CD4-positive, alpha-beta T cell treated with Interleukin-4 for 1 hour (primary cell): ENCODE data around the gene BATF3.
"Not testable (repeated sequence)": the region's sequence is repeated elsewhere in the genome, so short reads cannot be mapped to it uniquely, and the experiment has no call there.

Source experiments
- DNase-seq, 2 donors: peaks; one replicate each; pipeline ENCODE4 v3.0.0-alpha.2; 2020 to 2022

Gene BATF3

GRCh38 chr1:212655668-212656440 lies 43.8 kb downstream of the BATF3 start:
- DNase-seq, result no peak

GRCh38 chr1:212652609-212653008 lies 47.0 kb downstream of the BATF3 start:
- no peak for DNase-seq

GRCh38 chr1:212651977-212652376 lies 47.7 kb downstream of the BATF3 start:
- no peak for DNase-seq

GRCh38 chr1:212651521-212651920 lies 48.1 kb downstream of the BATF3 start:
- DNase-seq, result no peak

- no peak for DNase-seq
These were observed 49.4 kb downstream of the BATF3 start for GRCh38 chr1:212650228-212650627.

GRCh38 chr1:212649020-212649419 lies 50.6 kb downstream of the BATF3 start:
- DNase-seq, result no peak

GRCh38 chr1:212648431-212648830 lies 51.2 kb downstream of the BATF3 start:
- no peak for DNase-seq

GRCh38 chr1:212647004-212647403 lies 52.6 kb downstream of the BATF3 start:
- DNase-seq, result no peak

GRCh38 chr1:212646588-212646987 lies 53.1 kb downstream of the BATF3 start:
- no peak for DNase-seq

GRCh38 chr1:212645546-212646543 lies 53.8 kb downstream of the BATF3 start:
- no peak for DNase-seq

GRCh38 chr1:212644866-212645545 lies 54.6 kb downstream of the BATF3 start:
- DNase-seq, result no peak

GRCh38 chr1:212643877-212644276 lies 55.8 kb downstream of the BATF3 start:
- no peak for DNase-seq

- no peak for DNase-seq
These were observed 57.7 kb downstream of the BATF3 start for GRCh38 chr1:212641956-212642355.

- DNase-seq, result no peak
These were observed 59.3 kb downstream of the BATF3 start for GRCh38 chr1:212640223-212640878.

- not testable (repeated sequence) for DNase-seq
These were observed 60.1 kb downstream of the BATF3 start for GRCh38 chr1:212639524-212639923.

GRCh38 chr1:212638492-212639151 lies 61.0 kb downstream of the BATF3 start:
- no peak for DNase-seq

GRCh38 chr1:212637902-212638301 lies 61.7 kb downstream of the BATF3 start:
- no peak for DNase-seq
